A673 (cell line): ENCODE data around the gene SFRP5. TPM values are rescaled to one million over a fixed set of nuclear protein-coding genes. Genes with fewer than 3 reads are reported as not detected.
A peak's percentile ranks its signal among the peaks of the same experiment; 100 is the strongest.

Source experiments
- BruUV-seq: library from RNA; stranded (reverse); fragments of 400-500 nt; replicated peaks from 2 replicates; lab custom pipeline; 2021; lab: Mats Ljungman, UMichigan
- CTCF ChIA-PET: fragments of 300-600 bp; sonication (Branson Sonifier 250); formaldehyde crosslinking; loops from one replicate; lab custom pipeline; 2022; ENCODE audit warnings: antibody characterized with exemption; lab: Charles Lee
- POLR2A ChIA-PET: fragments of 300-600 bp; sonication (Branson Sonifier 250); formaldehyde crosslinking; loops from one replicate; lab custom pipeline; 2022; ENCODE audit warnings: antibody characterized with exemption; ENCODE audit not compliant: low non-redundant PET; lab: Charles Lee
- DNase-seq: peaks from one replicate; pipeline ENCODE4 v3.0.0-alpha.2; 2015; ENCODE audit warnings: low spot score
- H3K27ac ChIP-seq: fragments of 200-600 bp; sonication (generic); 2 replicates; pipeline ENCODE4 v1.5.1; 2016; ENCODE audit warnings: mixed run types, low read depth, mild to moderate bottlenecking, mixed read lengths, antibody characterized with exemption, low read length; ENCODE audit not compliant: poor library complexity, severe bottlenecking
- H3K27me3 ChIP-seq: fragments of 200-600 bp; sonication (generic); replicated peaks from 2 replicates; pipeline ENCODE4 v1.6.1; 2017; ENCODE audit warnings: mixed run types, low read depth, mild to moderate bottlenecking, mixed read lengths, antibody characterized with exemption, low read length; ENCODE audit not compliant: insufficient read depth, poor library complexity
- H3K36me3 ChIP-seq: fragments of 200-600 bp; sonication (generic); 2 replicates; pipeline ENCODE4 v1.6.1; 2016; ENCODE audit warnings: mixed run types, mild to moderate bottlenecking, mixed read lengths, antibody characterized with exemption, low read length; ENCODE audit not compliant: insufficient read depth, poor library complexity, severe bottlenecking
- H3K4me1 ChIP-seq: fragments of 200-600 bp; sonication (generic); 2 replicates; pipeline ENCODE4 v1.6.1; 2017; ENCODE audit warnings: mixed run types, mild to moderate bottlenecking, mixed read lengths, antibody characterized with exemption, low read length; ENCODE audit not compliant: insufficient read depth, poor library complexity, severe bottlenecking
- H3K4me3 ChIP-seq: fragments of 200-600 bp; sonication (generic); 2 replicates; pipeline ENCODE4 v1.5.1; 2016; ENCODE audit warnings: low read depth, mixed run types, mild to moderate bottlenecking, mixed read lengths, low read length; ENCODE audit not compliant: poor library complexity, severe bottlenecking
- H3K9me3 ChIP-seq: fragments of 200-600 bp; sonication (generic); 2 replicates; pipeline ENCODE4 v1.6.1; 2016; ENCODE audit warnings: mixed run types, low read depth, mild to moderate bottlenecking, mixed read lengths, antibody characterized with exemption, low read length; ENCODE audit not compliant: poor library complexity, severe bottlenecking
- CTCF ChIP-seq: fragments of 300-800, 200-600 bp; sonication (generic); conservative IDR thresholded peaks from 2 replicates; pipeline ENCODE4 v1.5.1; 2017; ENCODE audit warnings: low read depth, mild to moderate bottlenecking, antibody characterized with exemption, low read length, moderate library complexity, mixed read lengths
- EZH2 ChIP-seq: fragments of 200-600 bp; sonication (generic); IDR thresholded peaks from 2 replicates; pipeline ENCODE4 v1.6.1; 2017; ENCODE audit warnings: borderline replicate concordance, low read depth, mild to moderate bottlenecking, mixed read lengths, antibody characterized with exemption, low read length; ENCODE audit not compliant: poor library complexity, severe bottlenecking
- intact Hi-C: fragments of 100-400 bp; cut with micrococcal nuclease; formaldehyde crosslinking; loops from one replicate; pipeline ENCODE4 v1.10.0; 2022; ENCODE audit not compliant: unreplicated experiment
- total RNA-seq: library from RNA; stranded (reverse); gene quantifications from 2 replicates; pipeline ENCODE4 v1.2.3, GENCODE V29; 2021

SFRP5 gene
- total RNA-seq, 1 experiment from 2014 or later: not detected

GRCh38 chr10:97738616-97739015 lies 33.2 kb downstream of the SFRP5 start:
- no peak overlapping the region for H3K4me3 ChIP-seq
- H3K36me3 ChIP-seq: peaks cover 9% of the 10 kb centered on the region
- intact Hi-C loops: no loop called here
- TF ChIP-seq EZH2 (no peak), CTCF (no peak)
- ChIA-PET POLR2A (no interaction called here), CTCF (no interaction called here)
- peaks cover 15% of the 10 kb centered on the region for H3K4me1 ChIP-seq
- no peak overlapping the region for H3K27ac ChIP-seq
- BruUV-seq: no TSS peak
- DNase-seq: no peak
- H3K27me3 ChIP-seq: no peaks in the 10 kb centered on the region
- H3K9me3 ChIP-seq: no peaks in the 10 kb centered on the region

- peak overlapping the region; percentile 87 for H3K27ac ChIP-seq
- TF ChIP-seq EZH2 (no peak), CTCF (no peak)
- H3K36me3 ChIP-seq: peaks cover 4% of the 10 kb centered on the region
- DNase-seq: no peak
- no TSS peak for BruUV-seq
- peak overlapping the region; percentile 80 for H3K4me3 ChIP-seq
- ChIA-PET POLR2A (no interaction called here), CTCF (no interaction called here)
- peaks cover 15% of the 10 kb centered on the region for H3K4me1 ChIP-seq
- no peaks in the 10 kb centered on the region for H3K27me3 ChIP-seq
- intact Hi-C loops: no loop called here
- no peaks in the 10 kb centered on the region for H3K9me3 ChIP-seq
Observed at GRCh38 chr10:97737770-97738265, 34.0 kb downstream of the SFRP5 start.

- Histone ChIP-seq H3K4me3 (peak within 1 kb of the TSS; percentile 80), H3K27ac (peak within 1 kb of the TSS; percentile 87), H3K36me3 (peaks cover 3% of the 10 kb centered on the region), H3K4me1 (peaks cover 15% of the 10 kb centered on the region), H3K27me3 (no peaks in the 10 kb centered on the region), H3K9me3 (no peaks in the 10 kb centered on the region)
- TF ChIP-seq CTCF (no peak), EZH2 (no peak)
- DNase-seq: peak; percentile 97
- ChIA-PET POLR2A (no interaction called here), CTCF (interaction anchor here (0.7 to 1.0 kb wide), 2 partner anchors 26 to 50 kb away, joined by 3 to 4 read pairs; partner anchors contain the start of gene AVPI1)
- TSS peak; percentile 32 for BruUV-seq
- intact Hi-C loops: no loop called here
Observed at GRCh38 chr10:97736902-97737769, 34.7 kb downstream of the SFRP5 start, which contains the start of gene ZFYVE27. Gene ZFYVE27, plus strand, starts transcription at chr10:97737128. Its CDS starts 1,350 bp downstream, at chr10:97738478.
